Stomach (tissue), 9 donors: ENCODE measurements around the gene SLC13A5. TPM values are rescaled to one million over a fixed set of nuclear protein-coding genes. Genes with fewer than 3 reads are reported as not detected.

Source experiments
- DNase-seq, 2 donors: peaks; one replicate each; pipeline versions ENCODE4 v3.0.0 to v3.0.0-alpha.2; 2013 to 2019
- H3K27ac ChIP-seq, 5 donors: fragments of 200-600 bp in 4 of 5; sonication (generic) in 4 of 5; one replicate each; pipeline ENCODE4 v1.5.1; 2013 to 2019; ENCODE audit warnings: mild to moderate bottlenecking in 1 of 5, moderate library complexity in 1 of 5
- H3K27me3 ChIP-seq, 3 donors: fragments of 200-600 bp; sonication (generic); one replicate each; pipeline ENCODE4 v1.5.1; 2017 to 2019; ENCODE audit warnings: mixed run types in 1 of 3
- H3K36me3 ChIP-seq, 4 donors: fragments of 200-600 bp; sonication (generic); 1 replicate in 3 of 4; 2 replicates in 1 of 4; pipeline ENCODE4 v1.5.1; 2016 to 2019
- H3K4me1 ChIP-seq, 4 donors: fragments of 200-600 bp; sonication (generic); one replicate each; pipeline ENCODE4 v1.5.1; 2016 to 2019
- H3K4me3 ChIP-seq, 4 donors: fragments of 200-600 bp; sonication (generic) in 3 of 4; one replicate each; pipeline ENCODE4 v1.5.1; 2016 to 2019; ENCODE audit warnings: mild to moderate bottlenecking in 1 of 4
- H3K9me3 ChIP-seq, 4 donors: fragments of 200-600 bp; sonication (generic); one replicate each; pipeline ENCODE4 v1.5.1; 2016 to 2019
- CTCF ChIP-seq, 7 experiments: fragments of 450-650 bp in 4 of 7; fragments of 200-600 bp in 3 of 7; sonication (generic) in 3 of 7; IDR thresholded peaks; one replicate each; pipeline ENCODE4 v1.5.1; 2016 to 2019; ENCODE audit warnings: antibody characterized with exemption in 7 of 7, control low read depth in 2 of 7, mild to moderate bottlenecking in 1 of 7
- EP300 ChIP-seq: sonication (generic); formaldehyde crosslinking; IDR thresholded peaks from one replicate; pipeline ENCODE4 v1.6.1; 2017; ENCODE audit warnings: antibody characterized with exemption
- POLR2A ChIP-seq, 4 donors: fragments of 450-650 bp; IDR thresholded peaks; one replicate each; pipeline ENCODE4 v1.6.1; 2016; ENCODE audit warnings: antibody characterized with exemption in 4 of 4, control low read depth in 2 of 4, mild to moderate bottlenecking in 1 of 4, moderate library complexity in 1 of 4
- POLR2AphosphoS5 ChIP-seq, 3 donors: sonication (generic); formaldehyde crosslinking; IDR thresholded peaks; one replicate each; pipeline ENCODE4 v1.6.1; 2016; ENCODE audit warnings: antibody characterized with exemption in 3 of 3
- WGBS, 5 donors: extraction: QIAGEN DNeasy Blood & Tissue Kit in 3 of 5; methylation state at CpG; one replicate each; pipeline versions ENCODE4 v1.1.5 to v1.1.7; 2013 to 2018; 5-methylcytosine and 5-hydroxymethylcytosine counted together
- intact Hi-C: fragments of 100-400 bp; cut with DNase I; formaldehyde crosslinking; loops from one replicate; pipeline ENCODE4 v1.15.1; 2023; ENCODE audit warnings: low total_unique reads
- polyA plus RNA-seq, 3 donors: library from polyadenylated mRNA; stranded (reverse); fragments of 200-250 nt; gene quantifications; one replicate each; pipeline ENCODE4 v1.2.3, GENCODE V29; 2013
- total RNA-seq, 5 donors: library from RNA; depleted of rRNA; stranded (reverse); fragments of >200 nt; gene quantifications; one replicate each; pipeline versions ENCODE4 v1.1.0 to v1.2.3, GENCODE V29; 2014 to 2016
- donor health status: healthy with polysubstance abuse.
- donor health status: Bipolar disorder and iron deficiency.
- donor health status: healthy.

SLC13A5 gene
- total and polyA plus RNA-seq, 8 donors: 3.1 TPM; not detected in 7

- Histone ChIP-seq H3K4me1 (peaks cover 0 to 18% (median 15%) of the 10 kb centered on the region in 4 donors), H3K9me3 (no peaks in the 10 kb centered on the region), H3K27ac (no peak overlapping the region), H3K27me3 (peaks cover 0 to 38% (median 3%) of the 10 kb centered on the region in 3 donors), H3K36me3 (no peaks in the 10 kb centered on the region), H3K4me3 (no peak overlapping the region)
- WGBS, 5 donors: 46 to 67% (median 57%) methylated on average over 1 to 6 of the region's 6 CpGs
- TF ChIP-seq CTCF (IDR thresholded peaks at IDR 0.05): no peak
- TF ChIP-seq POLR2AphosphoS5 (IDR thresholded peaks at IDR 0.05): no peak
- TF ChIP-seq EP300: no peak
- no peak for TF ChIP-seq POLR2A (IDR thresholded peaks at IDR 0.05)
- no peak for DNase-seq
- intact Hi-C loops: no loop called here
Observed at GRCh38 chr17:6676802-6677157, 36.4 kb downstream of the SLC13A5 start.

GRCh38 chr17:6675201-6675825 is 37.9 kb downstream of the SLC13A5 start:
- peaks cover 0 to 17% (median 14%) of the 10 kb centered on the region in 4 donors for H3K4me1 ChIP-seq
- H3K36me3 ChIP-seq: no peaks in the 10 kb centered on the region
- peaks cover 0 to 49% (median 3%) of the 10 kb centered on the region in 3 donors for H3K27me3 ChIP-seq
- H3K27ac ChIP-seq: no peak overlapping the region
- intact Hi-C loops: no loop called here
- H3K4me3 ChIP-seq: no peak overlapping the region
- no peak for DNase-seq
- 71 to 85% (median 77%) methylated on average over 11 of the region's 11 CpGs for whole genome bisulfite sequencing, 5 donors
- H3K9me3 ChIP-seq: no peaks in the 10 kb centered on the region
- no peak for TF ChIP-seq POLR2A (IDR thresholded peaks at IDR 0.05)
- TF ChIP-seq POLR2AphosphoS5 (IDR thresholded peaks at IDR 0.05): no peak
- no peak for TF ChIP-seq EP300
- no peak for TF ChIP-seq CTCF (IDR thresholded peaks at IDR 0.05)

GRCh38 chr17:6674586-6674985 is 38.6 kb downstream of the SLC13A5 start:
- DNase-seq: no peak
- intact Hi-C loops: no loop called here
- H3K36me3 ChIP-seq: no peaks in the 10 kb centered on the region
- 91 to 96% (median 94%) methylated on average over 11 to 13 of the region's 13 CpGs for WGBS, 5 donors
- no peaks in the 10 kb centered on the region for H3K9me3 ChIP-seq
- no peak overlapping the region for H3K4me3 ChIP-seq
- TF ChIP-seq CTCF (IDR thresholded peaks at IDR 0.05) (no peak), POLR2AphosphoS5 (IDR thresholded peaks at IDR 0.05) (no peak), EP300 (no peak), POLR2A (IDR thresholded peaks at IDR 0.05) (no peak)
- no peak overlapping the region for H3K27ac ChIP-seq
- peaks cover 0 to 17% (median 14%) of the 10 kb centered on the region in 4 donors for H3K4me1 ChIP-seq
- H3K27me3 ChIP-seq: peaks cover 0 to 52% (median 3%) of the 10 kb centered on the region in 3 donors

- Histone ChIP-seq H3K27ac (no peak overlapping the region), H3K4me1 (peaks cover 0 to 3% (median under 1%) of the 10 kb centered on the region in 4 donors), H3K4me3 (no peak overlapping the region), H3K9me3 (no peaks in the 10 kb centered on the region), H3K36me3 (no peaks in the 10 kb centered on the region), H3K27me3 (peaks cover 0 to 45% (median 0%) of the 10 kb centered on the region in 3 donors)
- WGBS, 5 donors: 80 to 87% (median 85%) methylated on average over 6 to 7 of the region's 7 CpGs
- intact Hi-C loops: no loop called here
- no peak for DNase-seq
- no peak for TF ChIP-seq CTCF (IDR thresholded peaks at IDR 0.05)
Observed at GRCh38 chr17:6671431-6671830, 41.7 kb downstream of the SLC13A5 start.
